HUDEP-2 (cell line): ENCODE measurements around the gene NOTUM.

Source experiments
- DNase-seq, 76 experiments: peaks; one replicate each; lab custom pipeline; 2025; ENCODE audit not compliant: unreplicated experiment in 76 of 76; lab: John Stamatoyannopoulos, UW

Gene NOTUM

DNA sequence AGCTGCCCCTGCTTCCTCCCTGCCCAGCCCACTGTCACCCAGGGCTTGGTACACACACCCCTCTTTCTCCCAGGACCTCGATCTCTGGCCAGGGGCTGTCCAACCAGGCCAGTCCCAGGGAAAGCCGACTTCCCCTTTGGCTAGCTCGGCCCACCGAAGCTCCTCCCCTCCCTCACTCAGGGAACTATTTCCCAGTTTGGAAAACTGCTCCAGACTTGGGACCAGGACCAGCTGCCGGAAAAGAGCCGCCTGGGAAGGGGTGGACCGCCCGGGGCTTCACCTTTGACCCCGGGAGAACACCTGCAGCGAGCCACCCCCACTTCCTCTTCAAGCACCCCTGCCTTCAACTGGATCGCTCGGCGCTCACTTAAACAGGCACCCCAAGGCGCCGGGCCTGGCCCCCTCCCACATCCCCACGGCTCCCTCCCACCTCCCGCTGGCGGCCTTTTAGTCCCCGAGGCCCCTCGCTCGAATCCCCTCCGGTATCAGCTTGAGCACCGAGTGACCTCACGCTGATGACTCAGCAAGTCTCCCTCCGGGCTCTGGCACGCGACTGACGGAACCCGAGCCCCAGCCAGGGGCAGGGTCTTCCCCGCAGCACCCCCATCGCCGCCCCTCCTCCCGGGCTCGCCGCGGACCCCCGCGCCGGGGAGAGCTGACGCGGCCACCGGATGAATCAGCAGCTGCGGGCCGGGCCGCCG, 34.4 kb downstream of the NOTUM start:
- DNase-seq = peak in 54 of 76 experiments; percentile 6 to 65 (median 44)

DNA sequence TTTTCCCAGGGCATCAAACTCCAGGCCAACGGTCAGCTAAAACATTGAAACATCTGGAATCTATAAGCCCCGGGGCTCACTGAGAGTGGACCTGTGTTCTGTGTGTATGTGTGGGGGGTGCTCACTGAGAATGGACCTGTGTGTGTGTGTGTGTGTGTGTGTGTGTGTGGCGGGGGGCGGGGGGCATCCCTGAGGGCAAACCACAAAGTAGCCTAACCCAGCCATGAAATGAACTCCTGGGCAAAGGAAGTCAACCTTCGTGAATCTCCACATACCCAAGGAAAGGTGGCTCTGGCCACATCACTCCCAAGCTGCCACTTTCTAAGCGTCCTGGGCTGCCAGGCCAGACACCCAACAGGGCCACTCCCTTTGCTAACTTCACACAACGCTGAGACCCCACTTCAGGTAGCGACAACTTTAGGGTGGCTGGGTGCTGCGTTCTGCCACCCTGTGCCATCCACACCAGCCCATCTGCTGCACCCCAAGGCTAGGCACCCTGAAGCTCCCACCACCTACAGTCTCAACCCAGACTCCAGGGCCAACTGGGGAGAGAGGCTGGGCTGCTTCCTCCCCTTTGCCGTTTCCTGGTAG, 35.0 kb downstream of the NOTUM start:
- peak in 3 of 76 experiments; percentile 30 to 34 (median 32) for DNase-seq

DNA sequence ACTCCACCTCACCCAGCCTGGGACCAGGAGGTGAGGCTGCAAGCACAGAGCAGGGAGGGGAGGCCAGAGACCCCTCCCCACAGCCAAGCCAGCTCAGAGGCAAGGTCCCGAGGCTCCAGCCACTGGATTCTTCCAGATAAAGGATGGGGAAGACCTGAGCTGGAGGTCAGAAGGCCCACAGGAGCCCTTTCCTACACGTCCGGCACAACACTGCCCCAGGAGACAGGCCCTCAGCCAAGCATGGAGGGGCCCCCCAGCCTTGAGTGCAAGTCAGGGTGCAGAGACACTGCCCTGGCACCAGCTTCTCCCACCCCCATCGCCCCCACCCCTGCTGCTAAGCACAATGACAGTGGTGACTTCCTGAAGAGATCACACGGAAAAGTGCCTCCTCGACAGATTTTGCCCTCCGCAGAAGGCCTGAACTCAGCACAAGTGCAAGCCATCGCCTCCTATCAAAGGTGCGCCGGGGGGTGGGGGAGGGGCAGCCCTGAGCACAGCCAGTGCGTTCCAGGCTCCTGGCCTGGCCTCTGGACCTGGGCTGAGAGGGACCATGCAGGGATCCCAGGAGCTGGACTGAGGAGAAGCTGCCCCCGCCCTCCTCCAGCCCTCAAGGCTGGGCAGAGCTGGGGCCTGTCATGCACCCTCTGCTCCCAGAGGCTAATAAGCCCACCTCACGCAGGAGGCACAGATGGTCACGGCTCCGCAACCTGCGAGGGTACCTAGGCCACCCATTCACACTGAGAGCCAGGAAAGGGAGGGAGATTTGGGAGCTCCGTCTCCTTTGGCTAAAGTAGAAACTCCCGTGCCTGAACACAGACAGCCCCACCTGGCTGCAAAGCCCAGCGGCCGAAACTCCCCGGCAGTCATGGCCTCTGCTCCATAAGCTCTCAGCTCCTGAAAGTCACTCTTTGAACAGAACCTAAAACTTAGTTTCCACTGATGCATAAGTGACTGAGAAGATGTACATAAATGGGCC, 36.1 kb downstream of the NOTUM start:
- DNase-seq = peak in 2 of 76 experiments; percentile 17 to 18

DNA sequence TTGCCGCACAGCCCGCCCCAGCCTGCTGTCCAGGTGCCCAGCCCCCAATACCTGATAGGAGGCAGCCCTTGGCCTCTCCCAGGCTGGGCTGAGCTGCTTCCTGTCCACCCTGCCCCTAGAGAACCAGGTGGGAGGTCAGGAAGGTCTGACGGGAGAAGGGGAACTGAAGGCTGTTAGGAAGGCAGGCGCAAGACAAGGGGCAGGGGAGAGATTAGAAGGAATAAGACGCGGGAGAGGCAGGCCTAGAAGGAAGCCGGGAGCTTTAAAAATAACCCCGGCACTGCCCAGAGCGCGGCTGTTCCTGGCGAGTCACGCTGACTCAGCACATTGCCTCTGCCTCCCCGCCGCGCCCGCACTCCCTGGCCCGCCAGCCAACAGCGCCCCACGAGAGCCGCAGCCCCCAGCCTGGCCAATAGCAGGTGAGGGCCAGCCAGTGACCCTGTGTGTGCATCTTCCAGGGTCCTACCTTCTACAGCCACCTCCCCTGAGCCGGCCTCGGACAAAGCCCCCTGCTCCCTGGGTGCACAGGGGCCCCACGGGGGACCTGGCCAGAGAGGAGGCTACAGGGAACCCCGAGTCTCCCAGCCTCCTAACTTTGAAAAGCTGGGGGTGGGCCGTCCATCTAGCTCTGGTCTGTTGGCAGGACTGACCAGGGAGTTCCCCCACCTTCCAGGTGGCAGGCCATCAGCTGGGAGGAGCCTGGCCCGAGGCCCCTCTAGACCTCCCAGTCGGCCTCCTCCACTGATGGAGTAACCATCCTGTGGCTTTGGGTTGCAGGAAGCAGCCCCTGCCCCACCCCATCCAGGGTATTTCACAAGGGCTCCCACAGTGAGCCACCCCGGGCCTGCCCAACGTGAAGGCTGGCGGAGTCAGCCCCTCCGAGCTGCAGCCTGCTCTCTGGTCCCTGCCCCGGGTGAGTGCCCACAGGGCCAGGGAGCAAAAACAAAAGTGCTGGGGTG, 37.4 kb downstream of the NOTUM start:
- peak in 73 of 76 experiments; percentile 18 to 90 (median 72) for DNase-seq

DNA sequence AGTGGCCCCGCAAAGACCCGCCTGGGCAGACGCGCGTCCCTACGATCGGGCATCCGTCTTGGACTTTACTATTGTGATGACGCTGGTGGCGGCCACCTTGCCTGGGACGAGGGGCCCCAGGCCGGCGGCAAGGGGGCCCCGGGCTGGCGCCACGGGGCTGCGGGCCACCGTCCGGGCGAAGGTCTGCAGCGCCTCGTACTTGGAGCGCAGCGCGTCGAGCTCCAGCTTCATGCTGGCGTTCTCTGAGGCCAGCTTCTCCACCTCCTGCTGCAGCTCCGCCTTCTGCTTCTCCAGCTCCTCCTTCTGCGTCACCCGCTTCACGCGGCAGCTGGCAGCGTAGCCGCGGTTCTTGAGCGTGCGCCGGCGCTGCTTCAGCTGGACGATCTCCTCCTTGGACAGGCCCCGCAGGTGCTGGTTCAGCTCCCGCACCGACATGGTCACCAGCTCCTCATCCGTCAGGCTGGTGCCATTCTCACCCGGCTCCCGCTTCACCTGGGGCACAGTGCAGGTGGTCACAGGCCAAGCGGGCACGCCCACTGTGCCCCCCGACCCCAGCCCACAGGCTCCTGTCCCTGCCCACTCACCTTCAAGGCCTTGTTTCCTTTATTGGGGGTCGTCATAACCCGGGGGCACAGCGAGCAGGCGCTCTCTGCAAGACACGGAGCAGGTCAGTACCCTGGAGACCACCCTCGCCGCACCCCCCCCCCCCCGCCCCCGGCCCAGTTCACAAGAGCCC, 38.3 kb downstream of the NOTUM start:
- no peak for DNase-seq

DNA sequence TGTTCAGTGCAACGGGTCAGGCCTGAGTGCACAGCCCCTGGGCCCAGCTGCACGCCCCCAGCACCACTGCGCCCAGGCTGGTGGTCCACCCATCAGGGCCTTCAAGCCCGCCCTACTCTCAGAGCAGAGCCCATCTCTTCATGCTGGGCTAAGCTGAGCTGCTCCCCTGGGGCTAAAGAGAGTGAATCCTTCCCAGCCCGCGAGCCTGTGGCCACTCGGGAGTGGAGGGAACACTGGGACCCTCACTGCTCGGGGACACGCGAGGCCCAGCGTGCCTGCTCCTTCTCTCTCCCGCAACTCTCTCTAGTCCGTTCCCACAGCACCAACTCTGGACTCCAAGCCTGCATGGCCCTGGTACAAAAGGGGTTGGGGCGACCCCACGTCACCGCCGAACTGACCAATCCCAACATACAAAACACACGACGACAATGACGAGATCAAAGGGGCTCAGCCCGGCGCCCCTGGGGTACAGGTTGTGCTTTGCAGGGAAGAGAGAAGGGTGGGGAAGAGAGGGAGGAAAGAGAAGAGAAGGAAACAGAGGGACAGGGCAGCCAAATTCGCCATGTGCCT, 38.9 kb downstream of the NOTUM start:
- DNase-seq = no peak

DNA sequence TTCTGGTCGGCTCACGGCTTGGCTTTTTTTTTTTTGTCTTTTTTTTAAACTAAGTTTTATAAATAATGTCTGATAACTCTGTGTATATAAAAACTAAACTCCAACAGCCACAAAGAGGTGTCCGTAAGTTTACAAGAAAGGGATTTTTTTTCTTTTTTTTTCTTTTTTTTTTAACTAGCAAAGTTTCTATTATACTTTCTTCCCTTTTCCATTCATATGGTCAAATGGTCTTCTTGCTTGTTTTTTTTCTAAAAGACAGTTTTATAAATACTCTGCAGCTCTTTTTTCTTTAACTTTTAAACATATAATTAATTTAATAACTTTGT, 39.5 kb downstream of the NOTUM start:
- DNase-seq = no peak

DNA sequence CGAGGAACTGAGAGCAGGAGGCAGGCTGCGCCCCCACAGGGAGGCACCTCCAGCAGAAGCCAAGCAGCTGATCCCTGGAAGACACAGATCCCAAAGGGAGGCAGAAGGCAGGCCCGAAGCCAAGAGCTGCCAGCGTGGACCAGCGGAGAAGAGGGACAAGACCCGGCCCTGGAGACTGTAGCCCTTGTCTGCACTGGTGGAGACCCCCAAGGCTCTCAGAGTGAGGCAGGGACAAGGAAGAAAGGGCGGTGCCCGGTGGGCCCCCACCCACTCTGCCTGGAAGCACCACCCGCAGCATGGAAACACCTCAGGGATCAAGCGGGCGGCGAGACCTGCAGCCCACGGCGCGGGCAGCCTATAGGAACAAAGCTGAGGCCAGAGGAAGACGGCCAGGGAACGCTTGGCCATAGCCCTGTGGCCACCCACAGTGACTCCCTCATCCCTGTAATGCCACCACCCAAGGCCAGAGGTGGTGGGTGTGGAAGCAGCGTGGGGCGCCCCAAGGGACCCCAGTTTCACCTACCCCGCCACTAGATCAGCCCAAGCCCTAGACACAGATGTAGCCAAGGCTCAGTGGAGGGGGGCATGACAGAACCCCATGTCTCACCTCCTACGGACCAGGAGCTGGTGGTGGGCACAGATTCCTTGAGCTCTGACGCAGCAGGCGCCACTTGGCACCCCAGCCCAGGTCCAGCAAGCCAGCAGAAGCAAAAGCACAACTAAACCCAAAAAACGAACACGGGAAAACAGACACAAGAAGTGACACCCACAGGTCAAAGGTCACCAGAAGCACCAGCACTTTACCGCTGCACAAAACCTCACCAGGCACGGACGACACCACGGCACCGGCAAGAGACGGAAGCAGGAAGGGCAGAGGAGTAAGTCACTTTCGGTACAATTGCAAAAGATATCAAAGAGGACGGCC, 40.1 kb downstream of the NOTUM start:
- no peak for DNase-seq

DNA sequence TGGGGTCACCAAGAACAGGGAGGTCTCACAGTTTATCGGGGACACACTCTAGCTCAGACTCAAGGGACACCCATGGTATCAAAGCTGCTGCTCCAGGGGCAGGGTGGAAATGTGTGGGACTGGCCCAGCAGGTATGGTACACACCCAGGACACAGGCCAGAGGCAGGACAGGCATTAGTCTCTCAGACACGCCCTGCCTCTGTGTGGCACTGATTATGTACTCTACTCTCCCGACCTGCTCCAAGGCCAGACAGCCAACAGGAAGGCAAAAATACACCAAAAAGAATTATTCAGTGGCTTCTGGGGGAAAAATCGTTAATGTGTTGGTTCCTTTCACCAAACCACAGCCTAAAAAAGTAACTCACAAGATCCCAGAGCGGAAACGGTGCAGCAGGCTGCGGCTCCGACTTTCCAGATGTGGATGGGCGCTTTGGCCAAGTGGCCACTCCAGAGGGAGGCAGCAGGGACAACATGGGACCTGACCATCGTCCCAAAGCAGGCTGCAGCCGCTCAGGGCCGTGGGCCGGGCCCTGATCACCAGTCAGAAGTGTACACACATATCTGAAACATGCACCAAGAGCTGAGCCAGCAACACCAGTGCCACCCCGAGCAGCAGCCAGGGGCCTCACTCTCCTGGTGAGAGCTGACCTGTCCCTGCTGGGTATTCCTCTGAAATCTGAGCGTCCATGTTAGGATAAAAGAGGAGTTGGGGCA, 42.0 kb downstream of the NOTUM start:
- peak in 42 of 76 experiments; percentile 11 to 63 (median 38) for DNase-seq

DNA sequence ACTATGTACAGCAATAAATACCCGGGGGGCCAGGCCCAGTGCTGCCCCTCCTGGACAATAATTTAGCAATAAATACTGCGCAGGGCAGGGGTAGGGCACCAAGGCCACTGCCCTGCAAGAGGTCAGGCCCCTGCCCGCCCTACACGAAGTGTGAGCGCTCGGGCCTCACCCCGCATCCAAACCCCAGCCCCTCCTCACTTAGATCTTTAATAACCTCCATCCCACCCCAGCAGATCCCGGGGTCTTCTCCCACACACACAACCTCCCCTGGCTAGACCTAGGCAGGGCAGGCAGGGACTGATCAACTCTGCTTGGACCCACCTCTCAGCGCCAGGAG, 42.7 kb downstream of the NOTUM start:
- DNase-seq = peak in 1 of 76 experiments; percentile 80

DNA sequence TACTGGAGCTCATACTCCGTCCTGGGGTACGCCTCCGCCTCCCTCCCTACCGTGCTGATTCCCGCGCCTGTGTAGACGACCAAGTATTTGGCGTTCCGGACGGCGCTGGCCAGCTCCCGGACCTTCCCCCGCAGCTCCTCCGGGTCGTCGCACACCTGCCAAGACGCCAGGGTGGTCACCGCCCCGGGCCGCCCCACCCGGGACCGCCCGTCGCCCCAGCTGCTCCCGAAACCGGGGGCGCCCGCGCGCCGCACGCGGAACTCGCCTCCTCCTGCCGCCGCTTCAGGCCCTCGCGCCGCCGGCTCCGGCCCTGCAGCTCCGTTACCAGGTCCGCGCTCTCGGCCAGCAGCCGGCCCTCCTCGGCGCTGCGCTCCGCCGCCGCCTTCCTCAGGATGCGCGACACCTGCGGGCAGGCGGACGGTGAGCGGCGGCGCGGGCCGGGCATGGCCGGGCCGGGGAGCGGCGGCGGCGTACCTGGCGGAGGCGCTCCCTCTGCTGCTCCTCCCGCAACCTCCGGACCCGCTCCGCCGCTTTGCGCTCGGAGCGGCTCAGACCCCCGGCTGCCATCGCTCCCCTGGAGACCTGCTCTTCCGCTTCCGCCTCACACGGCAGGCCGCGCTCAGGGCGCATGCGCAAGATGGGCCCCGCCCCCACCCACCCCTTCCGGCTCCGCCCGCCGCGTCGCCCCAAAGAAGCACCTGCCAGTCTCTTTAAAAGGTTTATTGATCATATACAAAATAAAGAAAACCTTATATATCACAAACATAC, 43.2 kb downstream of the NOTUM start, which contains the start of gene SIRT7:
SIRT7 (minus strand) TSS at position 612 of the 768 bp plus-strand sequence; CDS start at position 567, 45 bp downstream.
- peak in 72 of 76 experiments; percentile 13 to 88 (median 66) for DNase-seq

DNA sequence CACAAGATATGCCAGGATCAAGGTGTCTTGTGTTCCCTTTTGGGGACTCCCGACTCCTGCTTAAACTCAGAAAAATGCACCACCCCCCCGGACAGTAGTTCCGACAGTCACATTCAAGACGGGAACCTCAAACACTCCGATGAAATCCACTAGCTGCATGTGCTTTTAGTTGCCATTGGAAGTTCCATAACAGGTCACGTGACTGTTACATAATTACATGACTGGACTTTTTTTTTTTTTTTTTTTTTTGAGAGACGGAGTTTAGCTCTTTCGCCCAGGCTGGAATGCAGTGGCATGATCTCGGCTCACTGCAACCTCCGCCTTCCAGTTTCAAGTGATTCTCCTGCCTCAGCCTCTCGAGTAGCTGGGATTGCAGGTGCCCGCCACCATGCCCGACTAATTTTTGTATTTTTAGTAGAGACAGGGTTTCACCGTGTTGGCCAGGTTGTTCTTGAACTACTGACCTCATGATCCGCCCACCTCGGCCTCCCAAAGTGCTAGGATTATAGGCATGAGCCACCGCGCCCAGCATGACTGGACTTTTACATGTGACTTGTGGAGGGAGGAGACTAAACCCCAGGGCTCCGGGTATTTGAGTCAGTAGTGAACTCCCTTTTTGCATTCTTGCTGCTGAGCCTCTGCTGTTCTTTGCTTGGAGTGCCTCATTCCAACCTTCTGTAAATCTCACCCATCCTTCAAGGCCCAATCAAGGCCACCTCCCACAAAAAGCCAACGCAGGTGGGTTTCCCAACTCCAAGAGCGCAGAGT, 44.6 kb downstream of the NOTUM start:
- DNase-seq = peak in 68 of 76 experiments; percentile 26 to 86 (median 56)

DNA sequence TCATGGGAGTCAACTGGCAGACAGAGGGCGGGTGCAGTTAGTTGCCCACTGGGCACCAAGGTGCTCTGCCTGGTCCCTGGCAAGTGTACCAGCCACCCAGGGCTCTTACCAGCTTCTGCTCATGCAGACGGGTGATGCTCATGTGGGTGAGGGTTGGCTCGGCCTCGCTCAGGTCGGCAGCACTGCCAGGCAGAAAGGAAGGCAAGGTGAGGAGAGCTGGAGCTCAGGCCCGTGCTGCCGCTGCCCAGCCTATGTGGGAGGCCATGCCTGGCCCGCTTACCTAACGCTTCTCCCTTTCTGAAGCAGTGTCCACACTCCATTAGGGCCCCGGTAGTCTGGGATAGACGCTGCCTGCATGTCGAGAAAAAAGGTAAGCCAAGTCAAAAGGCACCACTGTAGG, 45.7 kb downstream of the NOTUM start:
- no peak for DNase-seq

DNA sequence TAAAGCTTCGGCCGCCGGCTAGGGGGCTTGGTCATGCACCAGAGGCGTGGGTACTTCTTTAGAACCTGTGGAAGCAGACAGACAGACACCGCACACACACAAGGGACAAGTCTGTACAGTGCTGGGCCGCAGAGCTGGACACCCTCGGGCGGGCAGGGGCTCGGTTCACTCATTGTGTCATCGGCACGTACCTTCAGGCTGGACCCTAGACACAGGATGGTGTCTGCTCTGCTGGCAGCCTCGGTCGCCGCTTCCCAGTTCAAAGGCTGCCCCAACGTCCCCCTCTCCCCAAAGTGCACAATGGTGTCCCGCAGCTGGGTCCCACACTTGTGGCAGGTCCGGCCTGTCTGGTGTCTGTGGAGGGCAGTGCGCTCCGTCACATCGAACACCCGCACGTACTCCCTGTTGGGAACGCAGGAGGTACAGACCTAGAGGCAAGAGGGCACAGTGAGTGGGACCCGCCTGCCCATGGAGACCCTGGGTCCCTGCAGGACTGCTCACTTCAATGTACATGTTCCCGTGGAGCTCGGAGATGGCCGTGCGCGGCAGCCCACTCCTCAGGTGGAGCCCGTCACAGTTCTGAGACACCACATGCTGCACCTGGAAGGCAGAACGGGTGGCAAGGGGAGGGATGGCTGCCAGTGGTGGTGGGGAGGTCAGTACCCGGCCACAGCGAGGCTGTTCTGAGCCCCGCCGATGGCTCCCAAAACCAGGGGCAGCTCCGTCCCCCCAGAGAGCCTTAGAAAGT, 46.7 kb downstream of the NOTUM start:
- DNase-seq = no peak

DNA sequence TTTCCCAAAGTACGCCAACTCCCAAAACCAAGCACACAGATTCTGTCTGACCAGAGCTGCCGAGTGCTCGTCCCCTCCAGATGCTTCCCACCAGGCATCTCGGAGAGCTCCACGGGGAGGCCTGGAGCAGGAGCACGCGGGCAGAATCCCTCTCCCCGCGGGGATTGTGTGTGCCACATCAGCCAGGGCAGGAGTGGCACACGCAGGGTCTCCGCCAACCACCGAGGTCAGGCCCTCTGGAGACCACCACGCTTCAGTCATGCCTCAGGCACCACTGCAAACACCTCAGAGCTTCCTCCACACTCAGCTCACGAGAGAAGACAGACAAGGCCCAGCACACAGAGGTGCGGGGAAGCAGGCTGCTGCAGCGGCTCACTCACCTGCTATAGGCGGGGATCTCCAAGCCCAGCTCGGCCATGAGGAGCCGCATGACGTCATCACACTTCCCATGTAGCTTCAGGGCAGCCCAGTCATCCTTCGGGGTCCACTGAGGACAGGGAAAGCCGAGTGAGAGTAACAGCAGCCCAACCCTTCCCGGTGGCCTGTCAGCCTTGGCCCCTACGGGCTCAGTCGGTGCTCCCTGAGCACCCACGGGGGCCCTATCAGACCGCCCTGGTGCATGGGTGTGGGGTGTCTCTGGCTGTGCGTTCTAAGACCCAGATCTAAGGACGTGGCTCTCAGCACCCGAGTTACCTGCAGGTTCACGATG, 47.4 kb downstream of the NOTUM start:
- DNase-seq = no peak
